Nucleus accumbens (tissue), 56 donors: ENCODE data around the gene CD82.

ENCODE experiments used
- DNase-seq, 56 donors: peaks; one replicate each; lab custom pipeline; 2025; lab: John Stamatoyannopoulos, UW

CD82 gene

DNA sequence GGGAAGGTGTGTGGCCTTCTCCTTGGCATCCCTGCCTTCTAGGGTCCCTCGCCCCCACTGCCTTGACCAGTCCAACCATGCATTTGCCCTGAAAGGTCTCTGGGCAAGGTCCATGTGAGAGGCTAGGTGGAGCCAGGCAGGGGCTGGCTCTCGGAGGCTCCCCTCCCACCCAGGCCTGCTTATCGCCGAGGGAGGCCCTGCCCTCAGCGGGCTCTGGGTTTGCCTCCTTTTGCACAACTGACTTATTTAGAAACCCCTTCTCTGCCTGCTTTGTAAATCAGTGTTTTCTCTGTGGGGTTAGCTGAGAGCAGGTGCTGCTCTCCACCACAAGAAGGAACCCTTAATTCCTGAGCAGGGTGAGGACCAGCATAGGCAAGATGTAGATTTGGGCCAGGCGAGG, 47.7 kb downstream of the CD82 start:
- DNase-seq = no peak

DNA sequence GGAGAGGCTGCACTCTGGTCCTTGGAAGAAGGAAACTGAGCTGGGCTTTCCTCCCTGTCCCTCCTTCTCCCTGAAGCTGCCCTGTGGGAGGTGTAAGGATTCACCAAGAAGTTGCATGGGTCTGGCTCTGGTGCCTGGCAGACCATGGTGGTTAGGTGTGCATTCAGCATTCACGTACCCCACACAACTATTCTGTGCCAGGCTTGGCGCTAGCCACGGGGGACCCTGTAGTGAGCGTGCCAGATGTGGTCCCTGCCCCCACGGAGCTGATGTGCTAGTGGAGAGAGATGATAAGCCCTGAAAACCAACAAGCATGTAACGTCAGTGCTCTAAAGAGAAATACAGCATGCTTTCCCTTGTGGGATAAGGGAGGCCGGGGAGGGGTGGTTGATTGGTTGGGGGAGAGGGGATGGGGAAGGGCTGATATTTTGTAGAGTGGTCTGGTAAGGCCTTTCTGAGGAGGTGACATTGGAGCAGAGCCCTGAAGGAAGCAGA, 48.9 kb downstream of the CD82 start:
- DNase-seq = no peak

DNA sequence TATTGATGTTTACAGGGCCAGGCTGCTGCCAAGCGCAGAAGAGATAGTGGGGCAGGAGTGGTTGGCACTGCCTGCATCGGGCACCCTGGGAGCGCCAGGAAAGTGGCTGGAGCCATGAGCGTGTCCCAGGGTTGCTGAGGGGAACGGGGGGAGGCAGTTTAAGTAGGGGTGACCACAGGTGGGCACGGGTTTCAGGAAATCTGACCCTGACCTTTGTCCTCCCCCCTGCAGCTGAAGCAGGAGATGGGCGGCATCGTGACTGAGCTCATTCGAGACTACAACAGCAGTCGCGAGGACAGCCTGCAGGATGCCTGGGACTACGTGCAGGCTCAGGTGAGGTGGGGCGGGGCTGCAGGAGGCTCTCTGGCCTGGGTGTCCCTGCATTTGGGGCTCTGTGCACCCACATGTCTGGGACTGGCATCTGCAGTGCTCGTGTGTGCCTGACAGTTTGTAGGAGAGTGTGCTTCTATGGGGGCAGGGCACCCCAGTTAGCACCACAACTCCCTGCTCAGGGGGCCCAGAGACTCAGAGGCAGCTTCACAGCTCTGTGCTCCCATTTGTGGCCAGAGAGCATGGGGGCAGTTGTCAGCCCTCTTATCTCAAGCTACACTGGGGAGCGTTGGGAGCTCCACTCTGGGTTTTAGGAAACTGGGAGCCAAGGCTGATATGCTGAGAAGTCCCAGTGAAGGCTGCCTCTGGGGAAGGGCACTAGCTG, 49.7 kb downstream of the CD82 start:
- no peak for DNase-seq

DNA sequence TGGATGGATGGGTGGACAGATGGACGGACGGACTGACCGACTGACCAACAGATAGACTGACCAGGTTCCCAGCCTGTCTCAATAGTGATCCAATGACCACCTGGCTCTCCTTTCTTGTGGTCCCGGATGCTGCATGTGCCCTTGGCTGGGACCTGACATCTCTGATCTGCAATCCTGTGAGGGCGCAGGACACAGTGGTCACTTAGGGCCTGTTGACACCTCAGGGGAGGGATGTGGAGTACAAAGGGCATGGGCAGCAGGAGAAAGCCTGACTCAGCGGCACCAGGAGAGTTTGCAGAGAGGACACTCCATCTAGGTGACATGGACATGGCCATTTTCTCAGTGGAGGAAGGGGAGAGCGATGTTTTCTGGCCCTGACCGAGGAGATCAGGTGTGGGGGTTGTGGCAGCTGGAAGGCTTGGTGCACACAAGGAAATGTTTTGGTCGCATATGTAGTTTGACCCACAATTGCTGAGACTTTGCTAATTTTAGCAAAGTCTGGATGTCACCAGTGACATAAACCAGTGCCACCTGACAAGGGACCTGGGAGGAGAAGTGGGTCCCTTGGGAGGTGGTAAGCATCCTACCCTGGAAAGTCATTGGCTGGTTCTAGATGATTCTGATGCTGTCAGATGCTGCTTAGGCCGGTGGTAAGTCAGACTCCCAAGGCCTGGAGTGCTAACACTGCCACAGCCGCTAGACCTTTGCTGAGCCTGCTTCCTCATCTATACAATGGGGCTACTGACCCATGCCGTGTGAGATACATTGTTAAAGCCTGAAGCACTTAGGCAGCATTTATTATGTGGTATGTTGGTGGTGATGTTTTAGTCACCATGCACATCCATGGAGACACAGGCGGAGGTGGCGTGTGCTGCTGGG, 50.7 kb downstream of the CD82 start:
- no peak for DNase-seq

DNA sequence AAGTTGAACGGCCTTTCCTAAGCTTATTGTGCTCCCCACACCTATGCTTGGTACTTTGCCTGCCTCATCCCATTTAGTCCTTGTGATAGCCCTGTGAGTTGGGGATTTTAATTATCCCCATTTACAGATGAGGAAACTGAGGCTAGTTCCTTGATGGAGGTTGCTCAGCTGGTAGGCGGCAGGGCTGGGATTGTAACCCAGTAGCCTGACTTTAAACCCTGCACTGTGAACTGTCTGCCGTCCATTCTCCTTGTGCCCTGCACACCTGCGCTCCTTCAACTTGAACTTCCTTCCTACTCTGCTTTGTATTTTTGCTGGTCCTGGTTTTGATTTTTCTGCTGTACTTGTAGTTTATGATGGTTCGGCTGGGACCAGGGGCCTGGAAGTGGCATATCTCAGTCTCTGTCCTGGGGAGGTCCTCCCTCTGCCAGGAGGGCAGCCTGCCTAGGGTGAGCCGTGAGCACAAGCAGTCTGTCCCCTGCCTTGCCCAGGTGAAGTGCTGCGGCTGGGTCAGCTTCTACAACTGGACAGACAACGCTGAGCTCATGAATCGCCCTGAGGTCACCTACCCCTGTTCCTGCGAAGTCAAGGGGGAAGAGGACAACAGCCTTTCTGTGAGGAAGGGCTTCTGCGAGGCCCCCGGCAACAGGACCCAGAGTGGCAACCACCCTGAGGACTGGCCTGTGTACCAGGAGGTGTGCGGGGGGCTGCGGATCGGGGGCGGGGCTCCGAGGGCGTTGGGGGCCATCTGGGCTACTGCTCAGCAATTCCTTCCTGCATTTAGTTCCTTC, 52.4 kb downstream of the CD82 start:
- DNase-seq = no peak

DNA sequence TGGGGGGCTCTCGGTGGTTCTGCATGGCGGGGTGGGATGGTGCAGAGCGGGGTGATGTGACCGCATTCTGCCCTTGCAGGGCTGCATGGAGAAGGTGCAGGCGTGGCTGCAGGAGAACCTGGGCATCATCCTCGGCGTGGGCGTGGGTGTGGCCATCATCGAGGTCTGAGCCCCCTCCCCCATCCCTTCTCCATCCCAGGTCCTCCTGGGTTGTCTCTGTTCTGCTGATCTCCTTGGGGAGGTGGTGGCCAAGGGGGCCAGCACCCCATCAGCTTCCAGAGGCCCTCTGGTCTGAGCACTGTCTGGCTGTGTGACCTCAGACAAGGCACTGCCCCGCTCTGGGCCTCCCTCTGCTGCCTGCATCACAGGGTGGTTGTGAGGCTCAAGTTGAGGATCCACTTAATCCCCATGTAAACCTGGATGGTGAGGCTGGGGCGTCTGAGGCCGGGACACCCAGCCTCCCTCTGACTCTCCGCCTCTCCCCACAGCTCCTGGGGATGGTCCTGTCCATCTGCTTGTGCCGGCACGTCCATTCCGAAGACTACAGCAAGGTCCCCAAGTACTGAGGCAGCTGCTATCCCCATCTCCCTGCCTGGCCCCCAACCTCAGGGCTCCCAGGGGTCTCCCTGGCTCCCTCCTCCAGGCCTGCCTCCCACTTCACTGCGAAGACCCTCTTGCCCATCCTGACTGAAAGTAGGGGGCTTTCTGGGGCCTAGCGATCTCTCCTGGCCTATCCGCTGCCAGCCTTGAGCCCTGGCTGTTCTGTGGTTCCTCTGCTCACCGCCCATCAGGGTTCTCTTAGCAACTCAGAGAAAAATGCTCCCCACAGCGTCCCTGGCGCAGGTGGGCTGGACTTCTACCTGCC, 53.3 kb downstream of the CD82 start:
- DNase-seq = no peak

DNA sequence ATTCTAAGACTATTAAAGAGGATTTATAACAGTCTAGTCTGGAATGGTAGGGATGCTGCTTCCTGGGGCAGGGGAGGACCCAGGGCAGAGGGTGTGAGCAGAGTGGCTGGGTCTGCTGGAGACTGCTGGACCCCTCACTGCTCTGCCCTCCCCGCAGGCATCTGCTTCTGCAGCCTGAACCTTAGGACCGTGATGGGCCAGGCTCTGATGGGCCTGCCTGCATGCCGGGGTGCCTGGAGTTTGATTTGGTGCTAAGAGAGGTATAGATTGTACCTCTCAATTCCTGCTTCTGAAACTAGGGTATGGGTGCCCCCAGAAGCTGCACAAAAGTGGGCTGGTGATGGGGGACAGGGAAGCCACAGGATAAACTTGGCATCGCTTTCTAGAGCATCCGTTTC, 54.9 kb downstream of the CD82 start:
- no peak for DNase-seq

DNA sequence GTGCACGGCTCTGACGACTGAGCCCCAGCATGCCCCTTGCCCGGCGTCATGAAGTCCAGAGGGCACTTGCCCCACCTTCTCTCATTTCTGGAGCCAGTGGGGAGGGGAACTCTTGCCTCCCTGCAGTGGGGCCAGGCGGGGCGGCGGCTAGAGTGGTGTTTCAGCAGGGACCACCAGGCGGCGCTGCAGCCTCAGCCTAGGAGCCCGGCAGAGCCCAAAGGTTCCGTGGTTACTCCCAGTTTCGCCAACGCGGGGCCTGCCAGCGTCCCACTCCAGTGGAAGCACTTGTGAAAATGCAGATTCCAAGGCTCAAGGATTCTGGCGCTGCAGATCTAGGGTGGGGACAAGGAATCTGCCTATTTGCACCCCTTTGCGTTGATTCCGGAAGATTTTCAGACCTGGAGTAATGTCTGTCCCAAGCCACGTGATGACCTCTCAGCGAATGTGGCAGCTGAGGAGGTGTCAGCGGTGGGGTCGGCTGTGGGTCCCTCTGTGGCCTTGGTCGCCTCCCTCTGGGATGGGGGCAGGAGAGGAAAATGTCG, 55.7 kb downstream of the CD82 start:
- peak in 49 of 56 donors; percentile 40 to 85 (median 70) for DNase-seq

DNA sequence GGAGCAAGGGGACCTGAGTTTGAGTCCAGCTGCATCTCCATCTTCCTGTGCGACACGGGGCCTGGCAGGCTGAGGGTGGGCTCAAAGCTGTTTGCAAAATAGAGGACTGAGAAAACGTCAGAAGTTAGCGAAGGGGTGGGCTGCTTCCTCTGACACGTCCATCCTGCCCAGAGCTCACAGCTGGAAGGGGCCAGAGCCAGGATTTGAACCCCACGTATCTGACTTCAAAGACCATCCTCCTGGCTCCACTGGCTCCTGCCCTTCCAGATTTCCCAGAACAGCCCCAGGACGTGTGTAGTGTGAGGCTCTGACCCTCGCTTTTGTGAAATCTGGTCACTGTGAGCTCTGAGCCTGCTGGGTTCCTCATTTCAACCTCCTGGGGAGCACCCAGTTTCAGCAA, 56.3 kb downstream of the CD82 start:
- no peak for DNase-seq

DNA sequence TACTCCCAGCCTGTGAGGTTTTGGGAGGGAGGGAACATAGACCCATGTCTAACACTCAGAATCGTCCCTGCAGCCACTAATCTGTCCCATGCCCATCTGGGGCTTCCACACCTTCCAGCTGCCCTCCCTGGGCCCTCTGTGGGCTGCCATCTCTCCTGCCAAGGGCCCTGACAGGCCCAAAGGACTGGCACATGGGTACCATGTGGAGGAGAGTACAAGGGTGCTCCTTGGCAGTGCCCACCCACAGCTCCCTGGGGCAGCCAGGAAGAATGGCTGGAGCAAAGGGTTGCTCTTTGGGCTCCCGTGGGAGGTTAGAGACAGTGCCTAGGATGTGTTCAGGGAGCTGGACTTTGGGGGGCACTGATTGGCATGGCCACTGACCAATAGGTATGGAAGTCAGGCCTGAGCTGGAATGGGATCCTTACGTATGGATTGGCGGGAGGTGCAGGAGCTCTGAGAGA, 56.8 kb downstream of the CD82 start:
- no peak for DNase-seq

DNA sequence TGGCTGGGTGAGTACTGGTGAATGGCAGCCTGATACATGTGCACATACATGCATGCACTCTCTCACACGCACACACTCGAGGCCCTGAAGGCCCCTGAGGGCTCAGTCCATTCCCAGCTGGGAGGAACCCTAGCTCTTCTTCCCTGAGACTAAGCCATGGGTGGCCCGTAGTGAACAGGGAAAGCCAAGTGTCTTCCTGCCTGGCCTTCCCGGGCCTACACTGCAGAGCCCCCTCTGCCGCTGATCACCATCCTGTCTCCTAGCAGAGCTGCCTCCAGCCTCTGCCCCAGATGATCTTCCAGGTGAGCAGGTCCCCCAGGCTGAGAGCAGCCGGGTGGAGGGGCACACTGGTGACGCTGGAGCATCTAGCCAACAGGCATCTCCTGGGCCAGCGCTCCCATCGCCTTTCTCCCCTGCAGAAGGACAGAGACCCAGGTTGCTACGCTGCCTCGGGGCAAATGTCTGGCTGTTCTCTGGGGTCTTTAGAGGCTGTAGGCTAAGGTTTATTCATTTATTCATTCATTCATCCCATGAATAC, 57.3 kb downstream of the CD82 start:
- no peak for DNase-seq

DNA sequence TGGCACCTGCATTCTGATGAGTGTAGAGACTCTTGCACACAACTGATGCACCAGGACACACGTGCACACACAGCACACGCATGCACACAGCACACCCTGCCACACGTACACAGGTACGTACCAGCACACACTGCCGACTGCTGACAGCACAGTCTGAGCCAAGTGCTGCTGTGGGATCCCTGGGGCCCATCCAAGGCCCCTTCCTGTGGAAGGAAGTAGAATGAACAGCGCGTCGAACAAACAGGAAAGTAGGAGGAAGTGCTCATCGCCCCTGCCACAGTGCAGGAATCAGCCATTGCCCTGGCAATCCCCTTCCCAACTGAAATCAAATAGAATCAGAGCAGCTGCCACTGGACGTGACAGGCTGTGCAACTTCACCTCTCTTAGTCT, 57.9 kb downstream of the CD82 start:
- DNase-seq = no peak

DNA sequence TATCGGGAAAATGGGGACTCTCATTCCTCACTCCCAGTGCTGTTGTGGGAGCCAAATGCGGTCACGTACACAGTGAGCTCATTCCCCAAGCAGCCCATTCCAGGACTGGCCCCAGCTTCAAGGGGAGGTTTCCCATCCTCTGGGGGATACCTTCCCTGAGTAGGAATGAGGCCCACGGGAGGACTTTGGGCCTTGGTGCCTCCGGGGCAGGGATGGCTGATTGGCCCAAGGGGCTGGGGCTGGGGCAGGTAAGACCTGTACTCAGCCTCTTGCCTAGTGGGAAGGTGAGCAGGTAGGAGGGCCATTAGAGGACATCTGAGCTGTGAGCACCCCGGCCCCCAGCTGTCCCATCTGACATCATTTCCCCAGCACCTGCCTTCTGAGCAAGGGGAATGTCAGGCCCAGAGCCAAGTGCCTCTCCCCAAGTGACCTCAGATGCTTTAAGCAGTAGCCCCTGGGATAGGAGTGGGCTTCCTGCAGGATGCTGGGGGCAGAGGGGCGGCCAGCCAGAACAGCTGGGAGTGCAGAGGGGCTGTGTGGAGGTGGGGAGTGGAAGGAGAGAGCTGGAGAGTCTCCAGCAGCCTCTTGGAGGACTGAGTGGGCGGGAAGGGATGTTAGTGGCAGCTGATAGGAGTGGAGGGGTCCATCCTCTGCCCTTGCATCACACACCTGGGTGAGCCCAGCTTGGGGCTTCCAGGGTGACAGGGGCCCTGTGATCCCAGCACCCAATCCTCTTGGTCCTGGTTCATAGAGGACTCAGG, 58.4 kb downstream of the CD82 start:
- DNase-seq = no peak

DNA sequence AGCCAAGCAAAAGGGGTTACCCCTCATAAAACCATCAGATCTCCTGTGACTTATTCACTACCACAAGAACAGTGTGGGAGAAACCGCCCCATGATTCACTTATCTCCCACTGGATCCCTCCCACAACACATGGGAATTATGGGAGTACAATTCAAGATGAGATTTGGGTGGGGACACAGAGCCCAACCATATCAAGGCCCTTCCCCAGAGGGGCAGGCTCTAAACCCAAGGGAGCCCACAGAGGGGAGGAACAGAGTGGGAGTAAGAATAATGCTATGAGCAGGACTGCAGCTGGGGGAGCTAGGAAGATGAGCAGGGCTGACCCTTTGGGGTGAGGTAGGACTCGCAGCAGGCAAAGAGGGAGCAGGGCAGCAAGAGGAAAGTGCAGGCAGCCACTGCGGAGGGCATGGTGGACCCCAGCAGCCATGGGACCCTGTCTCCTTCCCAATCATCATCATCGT, 59.3 kb downstream of the CD82 start:
- DNase-seq = no peak

DNA sequence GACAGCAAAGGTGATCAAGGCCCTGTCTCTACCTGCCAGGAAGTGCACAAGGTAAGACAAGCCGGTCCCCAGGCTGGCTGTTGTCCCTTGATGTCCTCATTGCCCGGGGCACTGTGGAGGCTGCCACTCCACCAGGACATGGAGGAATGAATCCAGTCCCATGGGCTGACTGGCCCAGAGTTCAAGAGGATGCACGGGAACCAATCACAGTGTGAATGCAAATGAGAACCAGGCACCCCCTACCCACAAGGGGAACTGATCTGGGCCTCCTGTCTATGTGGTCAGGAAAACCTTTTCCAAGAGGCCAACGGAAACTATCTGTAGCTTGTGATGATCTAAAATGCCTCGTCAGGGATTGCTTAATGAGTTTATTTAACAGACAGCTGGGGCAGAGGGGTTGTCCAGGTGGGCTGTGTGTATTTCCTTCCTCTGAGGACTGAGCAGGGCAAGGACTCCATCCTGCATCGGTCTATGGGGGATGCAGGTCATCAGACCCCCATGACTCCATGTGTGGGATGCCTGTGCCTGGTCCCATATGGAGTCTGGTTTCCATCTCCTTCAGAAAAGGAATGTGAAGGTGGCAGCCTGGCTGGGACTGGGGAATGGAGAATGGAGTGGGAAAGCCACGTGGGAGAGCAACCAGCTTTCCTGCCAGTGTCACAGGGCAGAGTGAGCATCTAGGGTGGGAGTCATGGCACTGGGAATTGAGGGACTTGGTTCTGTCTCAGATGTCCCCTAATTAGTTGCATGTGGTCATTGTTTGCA, 60.5 kb downstream of the CD82 start:
- no peak for DNase-seq

DNA sequence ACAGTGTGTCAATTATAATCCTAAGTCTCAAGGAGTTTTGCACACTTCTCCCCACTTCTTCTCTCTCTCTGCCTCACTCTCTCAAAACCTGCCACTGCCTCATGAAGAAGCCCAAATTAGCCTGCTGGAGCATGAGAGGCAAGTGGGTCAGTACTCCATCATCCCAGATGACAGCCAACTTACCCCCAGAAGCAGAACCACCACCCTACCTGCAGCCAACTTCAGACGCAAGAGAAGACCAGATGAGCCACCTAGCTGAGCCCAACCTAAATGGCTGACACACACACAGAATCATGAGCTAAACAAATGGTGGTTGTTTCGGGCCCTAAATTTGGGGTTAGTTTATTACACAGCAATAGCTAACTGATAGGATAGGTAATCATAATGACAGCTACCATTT, 61.2 kb downstream of the CD82 start:
- no peak for DNase-seq

DNA sequence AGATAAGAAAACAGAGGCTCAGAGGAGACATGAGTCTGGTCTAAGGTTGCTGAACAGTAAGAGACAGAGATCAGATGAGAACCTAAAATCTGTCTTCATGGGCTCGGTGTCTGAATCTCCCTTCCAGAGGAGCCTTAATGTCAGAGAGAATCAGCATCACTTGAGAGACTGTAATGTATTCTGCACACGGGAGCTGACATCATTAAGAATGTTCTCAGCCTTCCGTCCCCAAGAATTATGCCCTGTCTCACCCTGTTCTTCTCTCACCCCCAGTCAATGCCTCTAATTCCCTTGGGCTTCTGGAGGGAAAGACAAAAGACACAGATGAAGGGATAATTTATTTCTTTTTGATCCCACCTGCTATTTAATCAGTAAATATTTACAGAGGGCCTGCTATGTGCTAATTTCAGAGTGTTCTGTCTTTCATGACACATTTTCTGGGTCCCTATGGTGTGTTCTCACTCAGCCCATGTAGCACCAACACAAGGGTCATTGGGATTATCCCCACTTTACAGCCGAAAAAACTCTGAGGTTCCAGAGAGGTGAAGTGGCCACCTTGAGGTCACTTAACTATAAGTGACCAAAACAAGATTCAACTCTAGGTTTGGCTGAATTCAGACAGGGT, 61.8 kb downstream of the CD82 start:
- DNase-seq = no peak
